Stimulated activated CD8-positive, alpha-beta memory T cell treated with anti-CD3 and anti-CD28 coated beads, Interleukin-15, amount 100 ng/mL, for 48 hours (primary cell): ENCODE measurements around the gene PHRF1.

ENCODE experiments used
- DNase-seq, 2 donors: peaks; one replicate each; pipeline ENCODE4 v3.0.0-alpha.2; 2020; ENCODE audit warnings: low read depth in 2 of 2

PHRF1 gene

DNA sequence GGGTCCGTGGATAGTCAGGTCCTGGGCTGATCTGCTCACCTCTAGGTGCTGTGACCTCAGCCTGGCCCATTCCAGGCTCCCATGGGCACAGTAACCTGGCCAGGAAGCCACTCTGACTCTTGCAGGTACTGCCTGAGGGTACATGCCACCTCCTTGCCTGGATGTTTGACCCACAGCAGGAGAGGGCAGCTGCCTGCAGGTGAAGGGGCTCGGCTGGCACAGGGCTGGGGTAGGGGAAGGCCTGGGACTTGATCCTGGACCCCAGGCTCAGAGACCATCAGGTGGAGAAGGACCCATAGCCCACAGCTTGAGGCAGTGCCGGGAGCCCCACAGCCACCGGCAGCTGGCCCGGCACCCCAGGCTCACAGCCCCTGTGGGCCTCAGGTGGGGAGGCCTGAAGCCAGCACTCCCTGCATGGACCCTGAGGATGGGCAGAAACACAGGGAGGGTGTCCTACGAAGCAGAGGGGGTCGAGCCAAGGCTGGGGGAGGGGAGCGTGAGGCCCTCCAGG lies 36.2 kb upstream of the PHRF1 start:
- no peak for DNase-seq

DNA sequence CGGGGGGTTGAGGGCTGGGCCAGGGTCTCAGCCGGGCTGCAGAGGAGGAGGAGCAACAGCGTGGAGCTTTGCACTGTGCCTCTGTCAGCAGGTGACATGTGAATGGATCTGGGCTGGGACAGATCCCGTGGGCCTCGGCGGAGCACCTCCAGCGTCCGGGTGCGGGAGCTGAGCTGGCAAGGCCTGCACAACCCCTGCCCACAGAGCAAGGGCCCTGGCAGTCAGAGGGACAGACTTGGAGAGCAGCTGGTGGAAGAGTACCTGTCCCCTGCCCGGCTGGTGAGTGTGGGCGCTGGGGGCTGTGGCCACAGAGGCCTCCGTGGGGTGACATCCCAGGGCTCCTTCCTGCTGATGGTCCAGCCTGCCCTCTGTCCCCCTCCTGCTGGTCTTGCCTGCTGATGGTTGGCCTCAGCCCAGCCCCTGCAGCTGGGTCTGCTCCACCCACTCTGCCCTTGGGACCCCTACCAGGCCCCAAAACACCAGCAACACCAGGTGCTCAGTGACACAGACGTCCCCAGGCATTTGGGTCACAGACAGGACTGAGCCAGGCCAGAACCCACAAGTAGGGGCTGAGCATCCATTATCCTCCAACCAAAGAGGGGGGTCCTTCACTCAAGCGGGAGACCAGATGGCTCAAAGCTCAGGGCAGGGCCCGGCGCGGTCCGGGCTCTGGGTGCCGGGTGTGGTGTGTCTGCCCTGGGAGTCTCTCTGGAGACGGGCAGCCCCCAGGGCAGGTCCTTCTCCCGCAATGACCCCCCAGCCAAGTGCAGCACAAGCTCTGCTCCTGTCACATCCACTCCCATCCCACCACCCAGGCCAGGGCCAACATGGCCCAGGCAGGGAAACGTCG lies 35.5 kb upstream of the PHRF1 start:
- DNase-seq, result no peak

DNA sequence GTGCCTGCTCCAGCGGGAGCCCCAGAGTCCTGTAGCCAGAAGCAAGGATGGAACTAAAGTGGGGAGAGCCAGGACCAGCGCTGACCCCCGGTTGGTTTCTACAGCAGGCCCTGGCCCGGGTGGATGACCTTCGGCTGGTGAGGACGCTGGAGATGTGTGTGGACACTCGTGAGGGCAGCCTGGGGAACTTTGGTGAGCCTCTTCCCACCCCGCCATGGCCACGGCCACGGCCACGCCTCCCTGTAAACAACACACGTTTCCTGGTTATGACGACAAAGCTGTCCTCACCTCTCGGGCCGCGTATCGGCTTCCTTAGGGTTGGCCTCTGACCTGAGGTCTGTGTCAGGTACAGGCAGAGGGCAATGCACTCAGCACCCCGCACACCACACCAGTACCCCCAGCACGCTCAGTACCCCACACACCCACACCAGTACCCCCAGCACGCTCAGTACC lies 34.8 kb upstream of the PHRF1 start:
- DNase-seq, result no peak

DNA sequence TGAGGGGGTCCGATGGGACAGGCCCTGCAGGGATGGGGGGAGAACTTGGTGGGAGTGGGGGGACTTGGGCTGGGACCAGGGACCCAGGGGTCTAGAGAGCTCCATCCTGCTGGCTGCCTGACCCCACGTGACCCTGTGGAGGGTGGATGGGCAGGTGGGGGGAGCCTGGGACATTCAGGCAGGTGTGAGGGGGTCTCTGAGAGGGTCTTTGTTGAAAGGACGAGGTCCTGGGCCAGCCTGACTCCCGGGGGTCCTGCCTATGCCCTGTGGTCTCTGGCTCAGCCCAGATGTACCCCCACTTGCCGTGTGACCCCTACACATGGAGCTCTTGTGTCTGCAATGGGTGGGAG lies 31.5 kb upstream of the PHRF1 start:
- no peak for DNase-seq

DNA sequence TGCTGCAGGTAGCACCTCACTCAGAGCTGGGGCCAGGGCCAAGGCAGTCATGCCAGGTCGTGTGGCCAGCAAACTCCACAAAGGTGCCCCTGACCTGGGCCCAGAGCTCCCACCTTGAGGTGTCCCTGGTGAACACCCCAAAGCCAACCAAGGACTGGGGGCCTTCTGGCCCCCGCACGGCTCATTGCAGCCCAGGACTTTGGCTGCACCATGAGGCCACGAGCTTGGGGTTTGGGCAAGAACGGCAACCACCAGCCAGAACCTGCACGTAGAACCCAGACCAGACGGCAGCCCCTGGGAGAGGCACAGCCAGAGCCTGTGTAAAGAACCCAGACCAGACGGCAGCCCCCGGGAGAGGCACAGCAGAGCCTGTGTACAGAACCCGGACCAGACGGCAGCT lies 31.1 kb upstream of the PHRF1 start:
- no peak for DNase-seq

DNA sequence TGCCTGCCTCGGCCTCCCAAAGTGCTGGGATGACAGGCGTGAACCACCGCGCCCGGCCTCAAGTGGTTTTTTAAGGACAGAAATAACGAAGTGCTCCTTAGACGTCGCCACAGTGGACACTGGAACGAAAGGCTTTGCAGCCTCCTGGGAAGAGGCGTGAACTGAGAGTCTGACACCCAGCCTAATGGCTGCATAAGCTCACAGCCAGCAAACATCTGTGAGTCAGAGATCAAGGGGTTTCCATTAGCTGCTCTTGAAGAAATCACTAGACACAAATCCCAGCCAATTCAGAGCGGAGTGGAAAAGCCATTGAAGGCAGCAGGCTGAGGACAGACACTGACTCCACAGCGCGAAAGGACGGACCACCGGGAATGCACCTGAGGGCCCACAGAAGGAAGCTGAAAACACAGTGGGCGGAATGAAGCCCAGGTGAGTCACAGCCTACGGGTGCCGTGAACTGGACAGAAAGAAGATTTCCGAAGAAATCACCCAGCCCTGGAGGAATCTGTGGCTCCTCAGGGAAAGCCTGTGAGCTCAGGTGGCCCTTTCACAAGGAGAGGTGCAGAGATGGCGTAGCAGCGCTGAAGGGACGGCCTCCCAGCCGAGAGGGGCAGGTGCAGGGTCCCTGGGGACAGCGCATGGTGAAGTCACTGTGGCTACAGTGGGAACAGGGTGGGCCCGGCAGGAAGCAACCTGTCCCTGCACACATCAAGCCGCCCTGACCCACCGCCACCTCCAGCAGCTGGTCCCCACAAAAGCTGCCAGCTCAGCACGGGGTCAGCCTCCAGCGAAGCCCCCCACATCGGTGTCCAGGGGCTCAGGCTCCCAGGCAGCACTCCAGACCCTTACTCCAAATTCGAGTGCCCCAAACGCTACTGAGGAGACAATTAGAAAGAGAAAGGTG lies 27.3 kb upstream of the PHRF1 start:
- DNase-seq, result no peak

DNA sequence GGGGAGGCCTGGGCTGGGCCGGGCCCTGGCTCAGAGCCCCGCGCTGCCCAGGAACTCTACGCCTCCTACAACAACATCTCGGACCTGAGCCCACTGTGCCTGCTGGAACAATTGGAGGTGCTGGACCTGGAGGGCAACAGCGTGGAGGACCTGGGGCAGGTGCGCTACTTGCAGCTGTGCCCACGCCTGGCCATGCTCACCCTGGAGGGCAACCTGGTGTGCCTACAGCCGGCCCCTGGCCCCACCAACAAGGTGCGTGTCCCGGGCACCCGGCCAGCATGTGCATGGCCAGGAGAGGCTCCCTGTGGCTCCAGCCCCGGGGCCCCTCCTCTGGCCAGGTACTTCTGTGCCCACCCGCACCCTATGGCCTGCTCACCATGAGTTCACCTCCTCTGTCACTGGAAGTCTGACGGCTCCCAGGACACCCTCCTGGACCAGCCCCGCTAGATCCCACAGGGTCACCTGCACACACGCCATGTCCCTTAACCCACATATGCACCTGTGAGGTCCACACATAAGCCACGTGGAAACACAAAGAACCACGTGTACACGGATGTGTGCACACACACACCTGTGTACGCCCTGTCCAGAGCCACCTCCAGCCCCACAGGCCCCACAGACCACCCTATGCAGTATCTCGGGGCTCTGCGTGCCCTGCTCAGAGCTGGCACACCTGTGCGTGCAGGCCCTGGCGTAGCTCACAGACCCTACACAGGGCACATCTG lies 26.1 kb upstream of the PHRF1 start:
- no peak for DNase-seq

DNA sequence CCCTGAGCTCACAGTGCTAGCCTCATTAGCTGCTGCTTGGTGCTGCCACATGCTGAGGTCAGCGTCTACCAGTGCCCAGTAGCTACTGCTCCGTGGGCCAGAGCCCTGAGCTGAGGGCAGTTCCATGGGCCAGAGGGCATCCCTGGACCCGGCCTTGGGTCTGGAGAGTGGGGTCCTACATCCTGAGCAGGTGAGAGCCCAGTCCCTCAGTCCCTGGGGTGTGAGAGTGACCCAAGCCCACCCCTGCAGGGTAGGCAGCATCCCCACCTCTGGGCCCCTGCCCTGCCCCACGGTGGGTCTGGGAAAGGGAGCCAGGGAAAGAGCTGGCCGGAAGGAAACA lies 25.6 kb upstream of the PHRF1 start:
- DNase-seq, result no peak

DNA sequence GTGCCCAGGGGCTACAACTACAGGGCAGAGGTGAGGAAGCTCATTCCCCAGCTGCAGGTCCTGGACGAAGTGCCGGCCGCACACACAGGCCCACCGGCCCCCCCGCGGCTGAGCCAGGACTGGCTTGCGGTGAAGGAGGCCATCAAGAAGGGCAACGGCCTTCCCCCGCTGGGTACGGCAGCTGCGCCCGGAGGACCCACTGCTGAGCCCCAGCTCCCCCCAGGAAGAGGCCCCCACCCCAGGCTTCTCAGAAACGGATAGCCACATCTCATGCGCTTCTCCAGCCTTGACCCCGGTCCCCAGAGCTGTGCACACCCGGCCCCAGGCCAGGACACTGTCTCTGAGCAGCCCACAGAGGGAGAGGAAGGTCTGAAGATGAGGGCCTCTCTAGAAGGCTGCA lies 25.1 kb upstream of the PHRF1 start:
- no peak for DNase-seq

DNA sequence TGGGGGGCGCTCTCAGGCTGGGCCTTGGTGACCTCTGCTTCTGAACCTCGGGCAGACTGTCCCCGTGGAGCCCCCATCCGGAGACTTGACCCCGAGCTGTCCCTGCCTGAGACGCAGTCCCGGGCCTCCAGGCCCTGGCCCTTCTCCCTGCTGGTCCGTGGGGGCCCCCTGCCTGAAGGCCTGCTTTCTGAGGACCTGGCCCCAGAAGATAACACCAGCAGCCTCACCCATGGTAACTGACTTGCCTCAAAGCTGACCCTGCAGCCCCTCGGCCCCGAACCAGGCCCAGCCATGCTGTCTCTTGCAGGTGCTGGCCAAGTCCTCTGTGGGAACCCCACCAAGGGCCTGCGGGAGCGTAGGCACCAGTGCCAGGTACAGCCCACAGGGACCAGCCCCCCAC lies 24.7 kb upstream of the PHRF1 start:
- DNase-seq, result no peak

DNA sequence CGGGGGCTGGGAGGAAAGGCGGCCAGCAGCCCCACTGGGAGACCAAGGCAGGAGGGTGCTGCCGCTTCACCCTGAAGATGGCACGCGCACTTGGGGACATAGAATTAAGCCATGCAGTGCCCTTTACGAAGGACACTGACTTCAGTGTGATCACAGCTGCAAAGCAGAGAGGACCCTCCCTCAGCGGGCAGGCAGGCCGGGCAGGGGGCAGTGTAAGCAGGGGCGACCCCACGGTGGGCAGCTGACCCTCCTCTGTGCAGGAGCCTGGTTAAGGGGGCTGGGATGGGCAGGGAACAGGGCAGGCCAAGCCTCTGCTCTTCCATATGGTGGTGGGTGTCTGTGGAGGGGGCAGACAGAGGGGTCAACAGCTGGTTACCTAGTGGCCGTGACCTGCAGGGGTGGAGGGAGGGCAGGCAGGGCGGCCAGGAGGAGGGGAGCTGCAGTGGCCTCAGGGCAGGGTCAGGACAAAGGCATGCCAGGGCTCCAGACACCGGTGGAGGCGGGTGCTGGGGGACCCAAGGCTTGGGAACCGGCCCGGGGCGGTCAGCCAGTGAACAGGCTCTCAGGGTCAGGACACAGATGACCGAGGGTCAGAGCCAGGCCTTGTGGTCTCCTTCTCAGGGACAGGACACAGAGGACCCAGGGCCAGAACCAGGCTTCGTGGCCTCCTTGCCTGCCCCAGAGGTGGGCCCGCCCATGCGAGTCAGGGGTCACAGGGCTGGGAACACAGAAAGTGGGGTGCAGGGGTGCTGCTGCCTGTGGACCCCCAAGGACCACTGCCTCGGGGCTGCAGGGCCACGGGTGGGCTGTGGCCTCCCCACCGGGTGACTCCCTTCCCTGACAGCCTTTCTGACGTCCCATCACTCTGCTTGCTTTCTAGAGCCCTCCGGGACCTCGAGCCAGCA lies 22.9 kb upstream of the PHRF1 start:
- DNase-seq, result no peak

DNA sequence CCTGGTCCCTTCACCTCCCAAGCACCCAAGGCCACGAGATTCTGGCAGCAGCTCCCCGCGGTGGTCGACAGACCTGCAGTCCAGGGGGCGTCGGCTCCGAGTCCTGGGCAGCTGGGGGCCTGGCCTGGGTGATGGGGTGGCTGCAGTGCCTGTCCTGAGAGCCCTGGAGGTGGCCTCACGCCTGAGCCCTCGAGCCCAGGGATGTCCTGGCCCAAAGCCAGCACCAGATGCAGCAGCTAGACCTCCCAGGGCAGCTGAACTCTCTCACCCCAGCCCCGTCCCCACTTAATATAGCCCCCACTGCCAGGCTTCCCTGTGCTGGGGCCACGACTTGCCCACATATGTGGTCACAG lies 22.3 kb upstream of the PHRF1 start:
- DNase-seq, result no peak

DNA sequence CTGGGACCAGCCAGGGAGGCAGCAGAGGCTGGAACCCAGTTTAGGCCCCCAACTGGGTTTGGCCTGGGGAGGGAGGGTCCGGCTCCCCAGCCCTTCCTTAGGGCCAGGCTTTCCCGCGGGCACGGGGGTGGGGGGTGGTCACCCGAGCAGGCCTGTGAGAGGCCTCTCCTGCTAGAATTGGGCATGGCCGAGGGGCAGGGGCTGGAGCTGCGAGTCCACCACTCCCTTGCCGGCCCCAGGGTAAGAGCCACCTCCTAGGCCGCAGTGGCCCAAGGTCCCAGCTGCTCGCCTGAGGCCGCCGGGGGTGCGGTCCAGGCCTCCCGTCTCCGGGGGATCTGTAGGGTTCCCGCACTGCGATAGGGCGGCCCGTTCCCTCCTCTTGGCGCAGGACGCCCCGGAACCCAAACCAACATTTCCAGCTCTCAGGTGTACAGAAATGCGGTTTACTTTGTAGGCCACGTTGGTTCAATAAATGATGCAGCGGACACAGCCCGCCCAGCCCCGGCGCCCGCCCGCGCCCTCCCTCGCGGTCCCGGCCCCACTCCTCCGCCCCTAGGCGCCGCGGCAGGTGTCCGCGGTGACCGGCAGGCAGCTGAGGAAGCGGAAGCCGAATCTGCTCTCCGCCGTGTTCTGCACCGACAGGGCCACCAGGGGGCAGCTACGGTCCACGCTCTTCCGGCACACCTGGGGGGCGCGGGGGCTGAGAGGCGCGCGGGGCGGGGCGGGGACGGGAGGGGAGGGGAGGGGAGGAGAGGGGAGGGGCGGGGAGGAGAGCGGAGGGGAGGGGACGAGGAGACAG lies 21.6 kb upstream of the PHRF1 start:
- peak in 1 of 2 donors; percentile 49 for DNase-seq

DNA sequence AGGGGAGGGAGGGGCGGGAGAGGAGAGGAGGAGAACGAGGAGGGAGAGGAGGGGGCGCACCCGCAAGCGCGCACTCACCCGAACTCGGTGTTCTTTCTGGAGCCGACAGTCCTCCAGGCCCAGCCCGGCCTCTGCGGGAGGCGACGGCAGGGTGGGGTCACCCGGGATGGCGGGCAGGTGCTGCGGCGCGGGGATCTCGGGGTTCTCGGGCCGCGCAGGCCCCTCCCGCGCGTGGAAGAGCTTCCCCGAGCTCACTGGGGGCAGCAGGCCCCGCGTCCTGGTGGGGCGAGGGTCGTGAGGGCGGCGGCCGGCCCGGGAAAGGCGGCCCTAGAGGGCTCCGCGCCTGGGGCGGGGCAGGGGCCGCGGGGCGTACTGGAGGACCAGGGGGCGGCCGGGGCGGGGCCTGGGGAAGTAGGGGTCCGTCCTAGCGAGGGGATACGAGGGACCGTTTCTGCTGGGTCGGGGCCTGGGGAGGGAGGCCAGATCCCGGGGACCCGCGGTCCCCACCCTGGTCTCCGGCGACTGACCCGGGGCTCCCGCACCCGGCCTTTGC lies 21.0 kb upstream of the PHRF1 start:
- no peak for DNase-seq

DNA sequence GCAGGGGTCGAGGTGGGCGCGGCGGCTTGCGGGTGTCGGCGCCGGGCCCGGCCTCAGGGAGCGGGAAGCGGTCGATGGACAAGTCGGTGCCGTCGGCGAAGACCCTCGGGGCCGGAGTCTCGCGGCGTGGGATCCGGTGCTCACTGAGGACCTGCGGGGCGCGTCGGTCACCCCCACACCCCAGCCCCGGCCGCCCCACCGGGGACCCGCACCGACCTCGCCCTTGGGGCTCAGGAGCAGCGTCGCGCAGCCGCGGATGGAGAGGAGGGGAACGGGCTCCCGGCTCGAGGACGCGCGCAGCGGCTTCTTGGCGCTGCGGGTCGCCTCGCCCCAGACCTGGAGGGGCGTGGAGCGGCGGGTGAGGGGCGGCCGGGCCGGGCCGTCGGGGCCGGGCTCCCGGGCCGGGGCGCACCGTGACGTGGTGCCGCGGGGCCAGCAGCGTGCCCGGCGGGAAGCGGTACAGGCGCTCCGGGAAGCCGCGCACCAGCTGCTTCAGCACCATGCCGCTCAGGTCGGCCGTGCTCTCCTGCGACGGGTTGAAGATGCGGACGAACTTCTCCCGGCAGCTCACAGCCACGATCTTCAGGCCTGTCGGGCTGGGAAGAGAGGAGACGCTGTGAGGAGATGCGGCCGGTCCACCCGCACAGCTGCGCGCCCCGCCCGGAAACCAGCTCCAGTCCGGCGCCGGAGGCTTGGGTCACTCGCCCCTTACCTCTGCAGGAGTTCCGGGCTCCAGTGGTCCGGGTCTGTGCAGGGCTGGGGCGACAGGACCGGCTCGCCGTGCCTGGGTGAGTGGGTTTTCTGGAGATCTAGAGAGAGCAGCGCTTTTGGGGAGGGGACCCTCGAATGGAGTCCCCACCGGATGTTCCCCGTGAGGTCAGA lies 20.2 kb upstream of the PHRF1 start:
- DNase-seq, result no peak

DNA sequence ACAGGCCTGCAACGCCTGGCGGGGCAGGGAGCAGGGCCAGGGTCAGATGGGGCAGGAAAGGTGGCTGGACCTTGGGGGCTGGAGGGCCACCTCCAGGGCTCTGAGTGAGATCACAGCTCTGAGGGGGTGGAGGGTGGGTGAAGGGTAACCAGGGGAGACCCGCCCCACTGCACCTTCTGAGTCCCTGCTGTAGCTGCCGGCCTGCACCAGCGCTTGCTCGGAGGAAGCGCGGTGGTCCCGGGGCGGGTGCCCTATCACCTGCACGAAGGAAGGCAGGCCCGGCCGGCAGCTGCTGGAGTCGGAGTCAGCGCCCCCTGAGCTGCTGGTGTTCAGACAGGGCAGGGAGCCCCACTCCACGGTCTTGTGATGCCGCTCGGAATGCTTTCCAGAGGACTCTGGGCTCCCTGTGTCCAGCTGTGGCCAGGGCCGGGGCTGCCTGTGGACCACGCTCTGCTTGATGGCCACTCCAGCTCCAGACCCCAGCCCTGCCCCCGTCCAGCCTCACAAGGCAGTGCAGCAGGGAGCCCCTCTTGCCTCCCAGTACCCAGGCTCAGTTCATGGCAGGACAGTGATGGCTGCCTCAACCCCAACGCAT lies 19.5 kb upstream of the PHRF1 start:
- no peak for DNase-seq

DNA sequence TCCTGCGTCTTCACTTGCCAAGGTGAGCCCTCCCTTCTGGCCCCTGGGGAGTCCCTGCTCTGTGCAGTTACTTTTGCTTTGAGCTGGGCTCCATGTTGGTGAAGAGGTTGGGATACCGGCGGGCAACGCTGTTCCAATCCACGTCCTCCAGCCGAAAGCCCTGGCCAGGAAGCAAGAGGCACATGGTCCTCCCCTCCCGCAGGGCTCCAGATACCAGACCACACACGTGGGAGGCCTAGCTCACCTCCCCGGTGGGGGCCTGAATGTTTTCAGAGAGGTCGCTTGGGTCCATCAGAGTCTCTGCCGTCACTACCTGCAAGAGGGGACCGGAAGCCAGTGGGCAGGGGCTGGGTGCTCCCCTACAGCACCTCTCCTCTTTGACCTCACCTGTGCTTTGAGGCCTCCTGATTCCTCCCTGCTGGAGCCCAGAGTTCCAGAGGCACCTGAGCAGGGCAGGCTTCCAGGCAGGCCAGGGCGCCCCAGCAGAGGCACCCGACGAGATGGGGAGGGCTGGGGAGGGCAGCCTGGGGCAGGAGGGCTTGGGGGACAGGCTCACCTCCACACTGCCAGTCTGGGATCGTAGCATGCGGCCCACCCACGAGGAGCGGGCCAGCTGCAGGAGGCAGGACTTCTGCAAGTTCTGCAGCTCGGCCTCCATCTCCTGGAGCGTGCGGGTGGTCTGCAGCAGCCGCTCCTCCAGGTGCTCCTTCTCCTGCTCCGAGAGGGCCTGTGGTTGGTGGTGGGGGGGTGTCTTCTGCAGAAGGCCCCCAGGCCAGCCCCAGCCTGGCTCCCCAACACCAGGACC lies 18.7 kb upstream of the PHRF1 start:
- DNase-seq, result no peak

DNA sequence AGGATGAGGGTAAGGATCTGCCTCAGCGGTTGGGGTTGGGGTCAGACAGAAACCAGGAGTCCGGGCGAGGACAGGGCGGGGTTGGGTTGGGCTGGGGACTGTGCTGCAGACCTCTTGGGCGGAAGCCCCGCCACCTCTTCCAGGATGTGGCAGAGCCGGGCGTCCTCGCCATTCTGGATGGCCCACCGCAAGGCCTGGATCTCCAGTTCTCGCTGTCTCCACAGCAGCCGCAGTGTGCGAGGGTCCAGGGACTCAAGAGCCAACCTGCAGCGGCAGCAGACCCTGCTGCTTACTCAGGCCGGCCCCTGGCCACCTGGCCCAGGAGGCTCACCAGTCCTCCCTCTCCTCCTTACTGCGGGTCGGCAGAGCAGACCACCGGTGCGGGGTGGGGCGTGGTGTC lies 17.8 kb upstream of the PHRF1 start:
- no peak for DNase-seq
